ENCODE data around the gene SLC23A3.

Gene SLC23A3

DNA sequence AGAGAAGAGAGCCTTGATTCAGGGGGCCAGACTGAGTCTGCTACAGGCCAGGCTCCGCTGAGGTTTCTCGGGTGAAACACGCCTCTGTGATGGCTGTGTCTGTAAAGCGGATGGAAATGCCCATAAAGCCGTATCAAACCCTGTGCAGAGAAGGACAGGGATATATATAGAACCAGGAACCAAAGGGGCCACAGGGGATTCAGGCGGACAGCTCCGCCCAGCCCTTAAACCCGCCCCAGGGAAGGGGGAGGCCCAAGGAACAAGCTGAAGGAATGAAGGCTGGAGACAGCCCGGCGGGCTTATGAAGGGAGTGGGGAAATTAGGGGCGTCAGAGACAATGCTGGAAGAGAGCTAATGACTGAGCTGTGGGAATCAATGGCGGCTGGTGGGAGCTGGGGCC, 51.3 kb downstream of the SLC23A3 start:
- DNase-seq (ENCODE audit: insufficient read length, low spot score) (no peak), FAIRE-seq (no peak)

DNA sequence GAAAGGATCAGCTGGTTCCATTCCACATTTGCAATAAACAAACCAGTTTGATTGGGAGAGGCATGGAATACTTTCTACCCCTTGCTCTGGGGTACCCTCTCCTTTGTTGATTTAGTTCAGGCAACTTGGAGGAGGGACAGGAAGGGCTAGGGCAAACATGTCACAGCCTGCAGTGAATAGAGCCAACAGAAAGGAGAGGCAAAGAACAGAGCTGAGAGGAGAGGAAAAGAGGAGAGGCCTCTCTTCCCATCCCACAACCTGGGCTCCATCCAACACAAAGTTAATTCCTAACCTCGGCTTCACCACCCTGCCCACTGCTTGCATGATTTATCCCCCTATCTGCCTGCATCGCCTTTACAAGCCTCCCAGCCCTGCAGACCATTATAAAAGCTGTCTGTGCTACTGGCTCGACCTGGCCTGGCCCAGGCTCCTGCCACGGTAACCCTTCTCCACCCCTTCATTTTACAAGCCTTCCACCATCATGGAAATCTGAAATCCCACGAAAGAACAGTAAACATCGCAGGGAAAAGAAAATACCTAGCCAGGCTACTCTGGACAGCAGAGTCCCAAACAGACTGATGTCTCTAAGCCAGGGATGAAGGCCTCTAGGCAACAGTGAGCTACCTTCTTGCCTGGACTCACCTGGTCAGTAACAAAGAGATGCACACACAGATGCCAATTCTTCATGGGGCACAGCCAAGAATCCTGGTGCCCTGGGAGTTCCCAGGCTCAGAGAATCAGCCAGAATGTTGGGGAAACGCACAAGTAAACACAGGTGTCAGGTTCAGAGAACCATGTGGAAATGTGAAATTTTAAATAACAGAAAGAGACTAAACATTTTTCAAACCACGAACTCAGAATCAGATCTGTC, 52.8 kb downstream of the SLC23A3 start:
- DNase-seq (ENCODE audit: insufficient read length, low spot score) (no peak), FAIRE-seq (no peak)

DNA sequence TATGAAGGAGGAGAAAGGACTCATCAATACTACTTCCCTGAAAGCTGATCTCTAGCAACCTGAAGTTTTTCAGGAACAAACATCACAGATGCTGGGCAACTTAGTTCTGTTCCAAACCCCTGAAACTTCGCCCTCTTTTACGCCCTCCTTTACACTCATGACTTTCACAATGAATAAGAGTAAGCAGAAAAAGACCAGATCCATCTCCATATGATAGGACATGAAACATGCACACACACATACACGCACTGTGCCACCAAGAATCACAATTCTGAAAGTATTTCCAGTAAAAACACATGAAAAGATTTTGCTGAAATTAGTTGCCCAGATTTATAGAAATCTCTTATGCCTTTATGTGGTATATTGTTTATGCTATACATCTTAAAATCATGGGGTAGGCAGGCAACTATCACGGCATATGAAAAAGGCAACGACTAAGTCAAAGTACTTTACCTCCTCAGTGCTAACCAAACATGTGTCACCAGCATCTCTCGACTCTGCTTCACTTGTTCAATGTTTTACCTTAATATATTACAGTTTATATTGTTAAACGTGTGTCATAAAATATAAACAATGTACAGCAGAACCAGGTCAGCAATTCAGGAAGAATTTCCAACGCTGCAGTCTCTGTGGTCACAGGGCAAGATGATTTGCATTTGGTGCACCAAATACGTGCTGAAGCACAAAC, 57.0 kb downstream of the SLC23A3 start:
- FAIRE-seq: no peak
- no peak for DNase-seq (ENCODE audit: insufficient read length, low spot score)

DNA sequence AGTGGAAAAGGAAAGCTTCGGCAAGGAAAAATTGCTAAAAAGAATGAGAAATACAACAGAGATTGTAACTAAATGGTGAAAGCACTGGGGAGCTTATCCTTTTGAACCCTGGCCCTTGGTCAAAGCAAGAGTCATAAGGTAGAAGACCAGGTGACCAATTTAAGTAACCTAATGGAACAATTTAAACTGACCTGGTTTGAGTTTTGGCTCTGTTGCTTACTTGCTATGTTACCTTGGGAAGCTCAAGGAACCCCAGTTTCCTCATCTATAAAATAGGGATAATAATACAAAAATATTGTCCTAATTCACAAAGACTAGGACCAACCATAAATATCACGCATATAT, 57.8 kb downstream of the SLC23A3 start:
- DNase-seq (ENCODE audit: insufficient read length, low spot score): no peak
- FAIRE-seq: no peak
